Astrocyte (in vitro differentiated cells and primary cell): ENCODE results near the gene SYT2.

Source experiments
- CTCF ChIP-seq: IDR thresholded peaks from 2 replicates; pipeline ENCODE4 v1.5.1; 2011; ENCODE audit warnings: low read depth, mild to moderate bottlenecking, inconsistent platforms, low read length, moderate library complexity; ENCODE audit not compliant: insufficient read depth
- EZH2 ChIP-seq: IDR thresholded peaks from 2 replicates; pipeline ENCODE4 v1.6.1; 2012; ENCODE audit warnings: mild to moderate bottlenecking, low read length, inconsistent platforms; ENCODE audit not compliant: insufficient read depth

GRCh38 chr1:202682477-202682876, 27.8 kb downstream of the SYT2 start:
- TF ChIP-seq CTCF (no peak), EZH2 (no peak)
